Embryonic facial prominence (tissue), 1 donor: Measurements from ENCODE around the gene RNF123.

Experiments
- DNase-seq: peaks from one replicate; pipeline ENCODE4 v3.0.0-alpha.2; 2016; ENCODE audit errors: extremely low spot score

RNF123 gene

DNA sequence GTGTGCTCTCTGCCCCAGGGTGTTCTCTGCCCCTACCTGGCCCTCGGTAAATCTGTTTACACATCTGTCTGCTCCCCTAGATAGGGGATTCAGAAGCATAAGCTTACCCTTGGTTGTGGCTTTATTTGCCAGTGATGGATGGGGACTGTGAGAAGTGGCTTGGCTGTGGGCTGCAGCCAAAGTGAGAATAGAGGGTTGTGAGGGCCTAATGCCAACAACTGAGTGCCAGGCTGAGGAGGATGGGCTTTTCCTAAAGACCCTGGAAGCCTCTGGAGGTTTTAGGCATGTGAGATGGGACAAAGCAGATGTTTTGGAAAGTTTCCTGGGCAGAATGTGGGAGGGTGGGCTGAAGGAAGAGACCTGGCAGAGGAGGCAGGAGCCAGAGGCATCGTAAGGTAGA is 30.6 kb upstream of the RNF123 start:
- no peak for DNase-seq

DNA sequence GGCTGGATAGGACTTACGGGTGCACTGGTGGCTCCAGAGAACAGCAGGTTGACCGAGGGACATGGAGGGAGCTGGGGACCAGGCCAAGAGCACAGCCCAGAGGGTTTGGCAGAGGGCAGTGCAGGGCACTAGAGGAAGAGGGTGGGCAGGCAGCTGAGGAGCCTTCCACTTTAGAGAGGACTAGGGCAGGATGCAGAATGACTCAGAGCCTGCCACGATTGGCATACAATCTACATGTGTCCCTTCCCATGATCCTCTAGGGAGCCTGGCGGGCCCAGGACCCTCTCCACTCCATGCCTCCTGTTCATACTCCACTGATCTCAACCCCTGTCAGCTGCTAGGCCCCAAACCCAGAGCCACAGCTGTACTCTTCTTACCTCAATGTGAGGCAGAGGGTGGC is 29.6 kb upstream of the RNF123 start:
- DNase-seq: no peak

DNA sequence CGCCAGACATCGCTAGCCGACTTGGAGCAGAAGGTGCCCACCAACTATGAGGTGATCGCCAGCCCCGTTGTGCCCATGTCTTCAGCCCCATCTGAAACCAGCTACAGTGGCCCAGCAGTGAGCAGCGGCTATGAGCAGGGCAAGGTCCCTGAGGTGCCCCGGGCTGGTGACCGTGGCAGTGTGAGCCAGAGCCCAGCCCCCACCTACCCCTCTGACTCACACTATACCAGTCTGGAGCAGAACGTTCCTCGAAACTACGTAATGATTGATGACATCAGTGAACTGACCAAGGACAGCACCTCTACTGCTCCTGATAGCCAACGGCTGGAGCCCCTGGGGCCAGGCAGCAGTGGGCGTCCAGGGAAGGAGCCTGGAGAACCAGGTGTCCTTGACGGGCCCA is 28.1 kb upstream of the RNF123 start:
- no peak for DNase-seq

DNA sequence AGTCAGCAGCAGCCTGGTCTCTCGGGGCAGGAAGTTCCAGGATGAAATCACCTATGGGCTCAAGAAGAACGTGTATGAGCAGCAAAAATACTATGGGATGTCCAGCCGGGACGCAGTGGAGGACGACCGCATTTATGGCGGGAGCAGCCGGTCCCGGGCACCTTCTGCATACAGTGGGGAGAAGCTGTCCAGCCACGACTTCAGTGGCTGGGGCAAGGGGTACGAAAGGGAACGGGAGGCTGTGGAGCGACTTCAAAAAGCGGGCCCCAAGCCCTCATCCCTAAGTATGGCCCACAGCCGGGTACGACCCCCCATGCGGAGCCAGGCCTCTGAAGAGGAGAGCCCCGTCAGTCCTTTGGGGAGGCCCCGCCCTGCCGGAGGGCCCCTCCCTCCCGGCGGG is 27.3 kb upstream of the RNF123 start:
- DNase-seq: no peak

DNA sequence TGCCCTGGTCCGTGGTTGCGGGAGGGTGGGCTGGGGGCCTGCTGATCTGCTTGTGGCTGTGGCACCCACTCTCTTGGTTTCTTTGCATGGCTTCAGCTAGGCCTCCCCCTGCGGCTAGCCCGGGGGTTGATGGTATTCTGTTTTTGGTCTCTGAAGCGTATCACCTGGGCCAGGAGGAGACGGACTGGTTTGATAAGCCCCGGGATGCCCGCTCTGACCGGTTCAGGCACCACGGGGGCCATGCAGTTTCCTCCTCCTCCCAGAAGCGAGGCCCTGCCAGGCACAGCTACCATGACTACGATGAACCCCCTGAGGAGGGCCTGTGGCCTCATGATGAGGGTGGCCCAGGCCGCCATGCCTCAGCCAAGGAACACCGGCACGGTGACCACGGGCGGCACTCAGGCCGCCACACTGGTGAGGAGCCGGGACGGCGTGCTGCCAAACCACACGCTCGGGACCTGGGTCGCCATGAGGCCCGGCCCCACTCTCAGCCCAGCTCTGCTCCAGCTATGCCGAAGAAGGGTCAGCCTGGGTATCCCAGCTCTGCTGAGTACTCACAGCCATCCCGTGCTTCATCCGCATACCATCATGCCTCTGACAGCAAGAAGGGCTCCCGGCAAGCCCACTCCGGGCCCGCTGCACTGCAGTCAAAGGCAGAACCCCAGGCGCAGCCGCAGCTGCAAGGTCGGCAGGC is 26.5 kb upstream of the RNF123 start:
- DNase-seq: no peak

DNA sequence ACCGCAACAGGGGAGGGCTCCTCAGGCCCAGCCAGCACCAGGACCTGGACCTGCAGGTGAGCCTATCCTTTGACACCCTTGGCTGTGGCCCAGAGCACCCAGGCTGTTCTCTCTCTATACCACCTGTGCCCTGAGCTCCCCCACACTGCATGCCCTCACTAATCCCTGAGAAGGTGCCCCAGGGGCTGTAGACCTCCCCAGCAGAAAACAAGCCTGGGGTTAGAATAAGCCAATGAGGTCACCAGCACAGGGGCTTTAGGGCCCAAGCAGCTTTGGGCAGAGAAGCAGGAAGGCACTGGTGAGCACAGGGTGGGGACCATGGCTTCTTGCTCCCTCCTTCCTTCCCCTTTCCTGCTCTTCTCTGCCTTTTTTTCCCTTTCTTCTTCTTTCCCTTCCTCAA is 25.5 kb upstream of the RNF123 start:
- DNase-seq: no peak

DNA sequence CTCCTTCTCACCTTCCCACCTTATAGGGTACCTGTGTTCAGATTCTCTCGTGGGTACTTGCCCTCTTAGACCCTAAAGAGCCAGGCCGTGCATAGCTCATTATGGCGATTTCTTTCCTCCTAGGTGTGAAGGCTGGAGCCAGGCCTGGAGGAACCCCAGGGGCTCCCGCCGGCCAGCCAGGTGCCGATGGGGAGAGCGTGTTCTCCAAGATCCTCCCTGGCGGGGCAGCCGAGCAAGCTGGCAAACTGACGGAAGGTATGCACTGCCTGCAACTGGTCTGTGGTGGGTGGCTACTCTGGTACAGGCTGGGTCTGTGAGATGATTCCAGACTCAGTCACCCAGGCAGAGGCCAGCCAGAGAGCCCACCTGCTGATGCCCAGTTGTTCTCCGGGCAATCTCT is 25.1 kb upstream of the RNF123 start:
- no peak for DNase-seq

DNA sequence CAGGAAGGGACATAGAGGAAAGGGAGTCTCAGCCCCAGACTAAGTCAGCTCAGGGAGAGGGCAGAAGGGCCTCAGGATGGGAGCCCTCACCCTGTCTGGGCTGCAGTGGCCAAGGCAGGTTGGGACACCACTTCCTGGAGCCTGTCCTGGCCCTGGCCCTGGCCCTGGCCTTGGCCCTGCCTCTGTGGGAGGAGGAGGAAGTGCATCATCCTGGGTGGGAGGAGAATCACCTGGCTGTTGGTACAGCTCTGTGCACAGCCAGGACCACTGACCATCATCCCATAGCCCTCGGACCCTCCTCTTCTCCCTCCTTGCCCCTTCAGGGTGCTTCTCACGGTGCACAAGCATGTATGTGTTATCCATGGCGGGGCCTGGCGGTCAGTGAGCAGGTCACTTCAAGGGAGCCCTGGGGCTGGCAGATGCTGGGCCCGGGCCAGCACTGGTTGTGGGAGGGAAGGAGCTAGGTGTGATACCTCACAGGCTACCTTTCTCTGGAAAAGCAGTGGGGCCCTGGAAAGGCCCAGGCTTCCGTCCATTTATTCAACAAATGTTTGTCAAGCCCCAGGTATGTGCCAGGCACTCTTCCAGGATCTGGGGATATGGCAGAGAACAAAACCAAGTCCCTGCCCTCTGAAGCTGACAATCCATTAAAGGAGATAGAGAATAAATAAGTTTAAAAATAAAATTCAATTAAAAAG is 23.4 kb upstream of the RNF123 start:
- no peak for DNase-seq

DNA sequence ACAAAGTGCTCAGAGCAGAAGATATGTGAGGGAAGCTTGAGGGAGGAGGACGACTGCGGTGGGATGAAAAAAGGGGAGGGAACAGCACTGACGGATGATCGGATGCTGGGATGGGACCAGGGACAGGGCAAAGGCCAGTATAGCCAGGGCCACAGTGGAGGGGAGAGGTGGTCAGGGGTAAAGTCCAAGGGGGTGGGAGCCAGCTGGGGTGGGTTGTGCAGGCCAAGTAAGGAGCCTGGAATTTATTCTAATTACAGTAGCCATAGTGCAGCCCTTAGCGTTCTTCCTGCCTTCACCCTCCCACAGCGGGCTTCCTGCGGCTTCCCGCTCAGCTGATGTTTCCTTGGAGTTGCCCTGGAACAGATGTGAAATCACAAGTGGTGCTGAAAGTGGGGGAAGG is 22.8 kb upstream of the RNF123 start:
- DNase-seq: peak; percentile 30

DNA sequence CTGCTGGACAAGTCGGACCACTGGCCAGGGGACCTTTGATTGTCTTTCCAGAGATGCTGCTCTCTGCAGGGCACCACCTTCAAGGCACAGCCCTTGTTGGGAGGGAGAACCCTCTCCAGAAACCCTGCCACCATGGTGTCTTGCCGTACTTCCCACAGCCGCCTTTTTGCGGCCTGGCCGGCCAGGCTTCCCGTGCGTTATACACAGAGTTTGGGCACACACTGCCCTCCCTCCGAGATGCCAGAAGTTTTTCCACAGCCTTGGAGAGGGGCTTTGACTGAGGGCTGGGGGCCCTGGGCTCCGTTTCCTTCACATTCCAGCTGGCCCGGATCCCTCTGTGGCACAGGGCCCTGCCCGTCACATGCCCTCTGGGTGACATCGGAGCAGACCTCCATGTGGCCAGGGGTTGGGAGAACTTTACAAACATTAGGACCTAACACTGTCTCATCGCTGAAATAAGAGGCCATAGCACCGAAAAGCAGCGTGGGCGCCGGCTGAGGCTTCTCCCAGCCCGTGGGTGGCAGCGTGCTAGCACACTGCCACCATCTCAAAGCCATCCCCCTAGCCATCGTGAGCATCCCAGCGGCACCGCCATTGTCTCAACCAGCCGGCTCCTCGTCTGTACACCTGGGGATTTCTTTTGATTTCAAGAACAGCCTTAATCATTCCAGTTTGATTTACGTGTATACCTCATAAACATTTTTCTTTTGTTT is 21.5 kb upstream of the RNF123 start:
- DNase-seq: no peak

DNA sequence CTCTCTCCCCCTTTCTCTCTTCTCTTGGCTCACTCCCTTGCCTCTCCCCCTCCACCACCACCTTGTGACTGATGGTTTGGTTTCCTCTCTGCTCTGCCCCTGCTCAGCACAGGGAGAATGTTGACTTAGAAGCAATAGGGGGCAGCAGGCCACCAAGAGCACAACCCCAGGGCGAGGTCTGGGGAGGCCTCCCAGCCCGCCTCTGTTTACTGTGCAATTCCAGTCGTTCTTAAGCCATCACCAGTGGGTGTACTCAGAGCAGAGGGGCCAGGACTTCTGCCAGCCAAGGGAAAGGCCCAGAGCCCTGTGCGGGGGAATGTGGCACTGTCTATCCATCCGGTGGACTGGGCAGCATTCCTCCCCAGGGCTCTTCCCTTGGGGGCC is 21.0 kb upstream of the RNF123 start:
- no peak for DNase-seq

DNA sequence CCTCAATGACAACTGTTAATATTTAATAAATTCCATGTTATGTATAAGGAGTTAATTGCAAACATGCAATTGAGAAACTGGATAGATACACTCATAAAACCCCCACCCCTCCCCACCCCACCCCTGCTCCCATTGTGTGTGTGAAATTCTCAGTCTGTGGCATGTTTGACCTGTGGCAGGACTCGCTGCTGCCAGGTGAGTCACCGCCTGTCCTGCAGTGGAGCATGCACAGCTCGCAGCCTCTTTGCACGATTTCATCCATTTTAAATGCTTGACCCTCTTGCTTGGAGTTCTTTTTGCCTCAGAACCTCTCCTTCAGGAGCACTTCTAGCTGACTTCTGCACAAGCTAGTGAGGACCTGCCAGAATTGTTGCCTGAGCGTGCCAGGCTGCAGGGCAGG is 20.5 kb upstream of the RNF123 start:
- no peak for DNase-seq

DNA sequence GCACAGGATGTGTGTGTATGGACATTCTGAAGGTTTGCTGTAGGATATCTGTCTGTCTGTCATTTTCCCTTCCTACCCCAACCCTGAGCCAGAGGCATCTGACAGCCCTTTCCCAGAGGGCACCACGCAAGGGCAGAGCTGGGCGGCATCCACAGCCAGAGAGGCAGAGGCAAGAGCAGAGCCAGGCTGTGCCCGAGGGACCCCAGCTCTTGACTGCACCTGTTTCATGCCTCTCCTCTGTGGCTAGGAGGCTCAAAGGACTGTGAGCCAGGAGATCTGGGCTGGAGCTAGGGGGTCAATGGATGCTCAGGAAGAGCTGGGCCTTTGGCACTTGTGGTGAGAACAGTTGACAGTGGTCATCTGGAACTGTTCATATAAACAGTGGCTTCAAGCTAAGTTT is 20.0 kb upstream of the RNF123 start:
- no peak for DNase-seq

DNA sequence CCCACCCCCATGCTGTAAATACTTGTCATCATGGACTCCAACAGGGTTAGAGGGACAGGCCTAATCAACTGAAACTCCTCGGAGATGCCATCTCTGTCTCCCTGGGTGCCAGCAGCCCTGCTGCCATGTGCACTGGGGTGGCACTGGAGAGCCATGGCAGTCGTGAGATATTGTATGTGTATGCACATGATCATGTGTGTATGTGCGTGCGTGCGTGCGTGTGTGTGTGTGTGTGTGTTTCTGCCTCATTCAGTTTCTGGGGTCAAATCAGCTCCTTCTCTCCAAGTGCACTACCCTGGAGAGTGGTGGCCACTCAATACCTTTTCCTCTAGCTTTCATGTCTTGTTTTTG is 18.4 kb upstream of the RNF123 start:
- DNase-seq: no peak

DNA sequence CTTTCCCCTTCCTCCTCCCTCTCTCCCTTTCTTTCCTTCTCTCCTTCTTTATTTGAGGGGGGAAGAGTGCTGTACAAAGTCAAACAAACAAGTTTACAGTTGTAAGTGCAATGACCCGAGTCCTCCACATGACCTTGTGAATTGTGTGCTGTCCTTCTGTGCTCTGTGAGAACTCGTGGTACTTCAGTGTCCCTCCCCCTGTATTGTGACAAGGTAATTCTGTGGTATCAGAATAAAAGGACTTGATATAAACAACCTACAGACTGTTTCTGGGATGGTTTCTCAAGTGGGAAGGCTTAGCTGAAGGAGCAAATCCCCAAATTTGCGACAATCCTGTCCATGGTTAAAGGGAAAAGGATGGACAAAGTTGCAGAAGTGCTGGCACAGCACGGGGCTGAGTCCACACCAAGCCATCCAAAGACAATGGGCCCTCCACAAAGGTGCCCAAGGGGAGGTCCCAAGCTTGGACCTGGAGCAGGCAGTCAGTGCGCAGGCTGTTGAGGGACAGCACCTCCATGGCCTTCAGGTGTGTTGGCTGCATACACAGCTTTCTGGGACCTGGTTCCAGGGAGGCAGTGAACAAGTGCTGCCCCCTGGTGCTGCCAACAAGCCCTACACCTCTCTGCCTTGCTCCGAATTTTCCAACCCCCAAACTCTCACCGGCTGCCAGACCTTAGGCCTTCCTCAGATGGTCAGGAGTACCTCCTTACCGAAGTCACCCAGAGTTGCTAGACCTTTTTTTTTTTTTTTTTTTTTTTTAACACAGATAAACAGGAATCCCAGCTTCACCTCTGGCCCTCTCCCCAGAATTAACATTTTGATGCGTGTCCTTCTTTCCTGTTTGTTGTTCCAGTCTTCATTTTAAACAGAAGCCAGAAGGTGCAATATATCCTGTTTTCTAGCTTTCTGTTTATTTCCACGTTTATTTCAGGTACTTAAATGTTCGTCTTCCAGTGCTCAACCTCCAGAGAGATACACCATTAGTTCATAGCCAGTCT is 17.8 kb upstream of the RNF123 start:
- DNase-seq: peak; percentile 50

DNA sequence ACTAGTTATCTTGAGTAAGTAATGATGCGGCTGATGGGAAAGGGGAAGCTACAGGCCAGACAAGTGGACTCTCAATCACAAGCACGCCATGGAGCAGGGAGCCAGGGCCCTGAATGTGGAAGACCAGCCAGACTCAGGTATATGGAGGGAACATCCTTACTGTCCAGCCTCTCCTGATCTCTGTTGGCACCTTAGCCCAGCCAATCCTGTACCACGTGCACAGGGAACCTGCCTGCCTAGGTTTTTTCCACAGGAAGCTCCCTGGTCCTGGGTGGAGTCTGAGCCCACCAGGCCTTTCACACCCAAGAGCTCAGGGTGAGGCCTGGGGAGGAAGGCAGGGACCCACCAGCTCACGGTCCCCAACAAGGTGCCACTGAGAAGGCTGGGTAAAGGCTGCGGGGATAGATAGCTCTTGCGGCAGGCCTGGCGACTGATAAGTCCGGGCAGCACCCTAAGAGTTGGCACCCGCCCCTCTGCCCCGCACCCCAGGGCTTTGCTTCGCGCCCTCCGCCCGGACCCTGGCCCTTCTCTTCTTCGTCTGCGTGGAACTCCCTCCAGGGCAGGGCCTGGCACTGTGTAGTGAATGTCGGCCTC is 16.1 kb upstream of the RNF123 start:
- no peak for DNase-seq

DNA sequence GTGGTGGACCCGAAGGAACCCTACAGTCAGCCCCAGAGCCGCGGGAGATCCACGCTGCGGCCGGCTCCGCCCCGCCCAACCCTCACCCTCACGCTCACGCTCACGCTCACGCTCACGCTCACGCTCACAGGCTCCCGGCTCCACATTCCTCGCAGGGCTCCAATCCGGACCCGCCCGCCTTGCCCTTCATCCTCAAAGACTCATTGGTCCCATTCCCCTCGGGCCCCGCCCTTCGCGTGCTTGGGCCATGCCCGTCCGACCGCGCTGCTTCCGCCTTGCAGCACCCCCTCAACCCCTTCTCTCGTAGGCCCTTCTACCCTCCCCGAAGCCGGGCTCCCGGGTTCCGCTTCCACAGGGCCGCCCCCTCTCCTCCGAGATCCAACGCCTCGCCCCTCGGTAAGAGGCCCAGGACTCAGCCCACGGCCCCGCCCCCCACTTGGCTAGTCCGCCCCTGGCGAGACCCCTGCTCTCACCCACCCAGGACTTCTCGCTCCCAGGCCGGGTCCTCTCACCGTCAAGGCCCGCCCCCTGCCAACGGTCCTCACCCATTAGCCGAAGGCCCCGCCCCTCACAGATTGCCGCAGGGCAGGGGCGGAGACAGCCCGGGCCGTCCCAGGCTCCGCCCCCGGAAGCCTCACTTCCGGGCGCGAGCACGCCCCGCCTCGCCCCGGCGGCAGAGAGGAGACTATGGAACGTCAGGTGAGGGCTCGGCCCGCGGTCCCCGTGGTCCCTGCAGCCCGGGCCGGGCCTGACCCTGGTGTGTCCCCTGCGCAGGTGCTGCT is 15.5 kb upstream of the RNF123 start, which contains the start of gene APEH:
Gene APEH, plus strand, starts transcription at position 637 of the 782 bp plus-strand sequence. Its CDS starts 51 bp downstream, at position 688.
- peak; percentile 80 for DNase-seq

DNA sequence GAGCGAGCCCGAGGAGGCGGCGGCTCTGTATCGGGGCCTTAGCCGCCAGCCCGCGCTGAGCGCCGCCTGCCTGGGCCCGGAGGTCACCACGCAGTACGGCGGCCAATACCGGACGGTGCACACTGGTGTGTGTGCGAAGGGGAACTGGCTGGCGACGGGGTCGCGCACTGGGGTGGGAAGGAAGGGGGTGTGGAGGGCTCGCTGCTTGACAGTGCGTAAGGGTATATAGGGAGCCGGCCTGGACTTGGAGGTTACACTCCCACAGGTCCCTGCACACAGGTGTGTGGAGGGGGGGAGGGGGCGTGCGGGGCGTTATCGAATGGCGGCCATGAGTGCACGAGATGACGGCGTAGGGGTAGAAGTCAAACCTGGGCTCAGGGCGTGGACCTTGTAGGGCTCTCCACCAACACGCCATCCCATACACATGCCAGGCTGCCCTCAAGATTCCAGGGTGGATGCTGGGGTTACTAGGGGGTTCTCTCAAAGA is 14.8 kb upstream of the RNF123 start:
- DNase-seq: no peak

DNA sequence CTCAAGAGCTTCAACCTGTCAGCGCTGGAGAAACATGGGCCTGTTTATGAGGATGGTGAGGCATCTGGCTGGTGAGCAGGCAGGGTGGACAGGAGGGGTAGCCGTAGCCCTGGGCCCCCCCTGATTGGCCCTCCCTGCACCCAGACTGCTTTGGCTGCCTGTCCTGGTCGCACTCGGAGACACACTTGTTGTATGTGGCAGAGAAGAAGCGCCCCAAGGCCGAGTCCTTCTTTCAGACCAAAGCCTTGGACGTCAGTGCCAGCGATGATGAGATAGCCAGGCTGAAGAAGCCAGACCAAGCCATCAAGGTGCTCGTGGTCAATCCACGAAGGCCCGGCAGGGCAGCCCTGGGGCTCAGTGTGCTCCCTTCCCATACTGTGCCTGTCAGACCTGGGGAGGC is 13.4 kb upstream of the RNF123 start:
- no peak for DNase-seq

DNA sequence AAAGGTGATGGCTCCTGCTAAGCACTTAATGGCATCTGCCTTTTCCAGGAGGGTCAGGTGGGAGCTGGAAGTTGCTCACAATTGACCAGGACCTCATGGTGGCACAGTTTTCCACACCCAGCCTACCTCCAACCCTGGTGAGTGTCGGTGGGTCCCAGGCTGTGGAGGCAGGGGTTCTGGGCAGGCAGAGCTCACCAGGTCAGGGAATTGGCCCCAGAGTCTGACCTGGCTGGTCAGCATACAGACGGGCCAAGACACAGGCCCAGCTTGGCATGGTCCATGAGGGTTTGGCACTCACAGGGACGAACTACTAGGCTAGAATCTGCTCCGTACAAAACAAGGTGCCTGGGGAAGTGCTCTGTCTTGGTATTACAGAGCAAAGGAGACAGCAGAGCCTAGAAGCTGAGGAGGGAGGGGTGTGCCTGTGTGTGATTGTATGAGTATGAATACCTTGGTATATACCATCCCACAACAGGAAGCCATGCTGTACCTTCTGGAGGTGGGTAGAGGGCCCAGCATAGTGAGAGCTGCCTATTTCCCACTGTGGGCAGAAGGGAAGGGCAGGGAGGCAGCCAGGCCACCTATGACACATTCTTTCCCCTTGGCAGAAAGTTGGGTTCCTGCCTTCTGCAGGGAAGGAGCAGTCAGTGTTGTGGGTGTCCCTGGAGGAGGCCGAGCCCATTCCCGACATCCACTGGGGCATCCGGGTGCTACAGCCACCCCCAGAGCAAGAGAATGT is 8.7 kb upstream of the RNF123 start:
- DNase-seq: no peak
